H1 (cell line): ENCODE measurements around the gene ALDOA. TPM values are rescaled to one million over a fixed set of nuclear protein-coding genes. Genes with fewer than 3 reads are reported as not detected.

ENCODE experiments used
- JUN ChIP-seq: IDR thresholded peaks from 2 replicates; pipeline ENCODE4 v1.6.1; 2011; ENCODE audit warnings: low read depth, mild to moderate bottlenecking, improper control_type of control experiment, low read length
- NRF1 ChIP-seq: IDR thresholded peaks from 2 replicates; pipeline ENCODE4 v1.6.1; 2011; ENCODE audit warnings: mild to moderate bottlenecking, low read depth, low read length, improper control_type of control experiment
- RFX5 ChIP-seq: IDR thresholded peaks from 2 replicates; pipeline ENCODE4 v1.6.1; 2011; ENCODE audit warnings: low read depth, low read length, improper control_type of control experiment, borderline replicate concordance
- SRF ChIP-seq: IDR thresholded peaks from 2 replicates; pipeline ENCODE4 v1.6.1; 2011; ENCODE audit warnings: mild to moderate bottlenecking, low read depth, low read length, moderate library complexity
- polyA plus RNA-seq, 7 experiments: library from polyadenylated mRNA; depleted of rRNA in 3 of 7; stranded (reverse) in 5 of 7; unstranded in 2 of 7; fragments of >200 nt in 5 of 7; fragments of 200-250 nt in 2 of 7; gene quantifications; 1 replicate in 5 of 7; 2 replicates in 1 of 7; 4 replicates in 1 of 7; pipeline versions ENCODE4 v1.2.1 to v1.2.3, GENCODE V29; 2011 to 2013; ENCODE audit warnings: missing spikeins in 2 of 7, mixed read lengths in 2 of 7
- total RNA-seq: library from RNA; stranded (reverse); fragmentation: NEBNext Ultra II Directional; extraction: Animal tissue kit (Norgen Biotek cat#: 25700); gene quantifications from 2 replicates; pipeline ENCODE4 v1.2.1, GENCODE V29; 2021

The ALDOA gene
- total and polyA plus RNA-seq, 2 of the 8 experiments (the other 6 are each of a cell fraction or from before 2014, with no cell fraction given) = 1,072 to 1,083 TPM

GRCh38 chr16:30116291-30117207, 51.0 kb downstream of the ALDOA start (continued):
- TF ChIP-seq JUN (no peak), RFX5 (no peak), NRF1 (no peak), SRF (no peak)
